ENCODE results near the gene TDRD12.
"Not testable (repeated sequence)": the region's sequence is repeated elsewhere in the genome, so short reads cannot be mapped to it uniquely, and the experiment has no call there.

The TDRD12 gene

GRCh38 chr19:32743447-32743846, 23.9 kb downstream of the TDRD12 start:
- no peak for FAIRE-seq

GRCh38 chr19:32744555-32745325, 25.2 kb downstream of the TDRD12 start:
- TF ChIP-seq CTCF (IDR thresholded peaks at IDR 0.05; ENCODE audit: insufficient read depth, missing control alignments): no peak
- FAIRE-seq (no peak), DNase-seq (ENCODE audit: insufficient read length, low spot score) (no peak)

More at GRCh38 chr19:32743447-32743846, 23.9 kb downstream of the TDRD12 start:
- no peak for DNase-seq (ENCODE audit: insufficient read length, low spot score)
- TF ChIP-seq CTCF (IDR thresholded peaks at IDR 0.05; ENCODE audit: insufficient read depth, missing control alignments): no peak

GRCh38 chr19:32745594-32746251, 26.2 kb downstream of the TDRD12 start:
- not testable (repeated sequence) for FAIRE-seq

GRCh38 chr19:32746631-32747196, 27.1 kb downstream of the TDRD12 start:
- not testable (repeated sequence) for FAIRE-seq; DNase-seq (ENCODE audit: insufficient read length, low spot score)

More at GRCh38 chr19:32745594-32746251, 26.2 kb downstream of the TDRD12 start:
- not testable (repeated sequence) for DNase-seq (ENCODE audit: insufficient read length, low spot score)

GRCh38 chr19:32748497-32748896, 28.9 kb downstream of the TDRD12 start:
- TF ChIP-seq CTCF (IDR thresholded peaks at IDR 0.05; ENCODE audit: insufficient read depth, missing control alignments): peak; percentile 17
- no peak for DNase-seq (ENCODE audit: insufficient read length, low spot score)
- no peak for FAIRE-seq

GRCh38 chr19:32748948-32749347, 29.4 kb downstream of the TDRD12 start:
- FAIRE-seq: no peak
- DNase-seq (ENCODE audit: insufficient read length, low spot score): no peak
- TF ChIP-seq CTCF (IDR thresholded peaks at IDR 0.05; ENCODE audit: insufficient read depth, missing control alignments): no peak

GRCh38 chr19:32749361-32749760, 29.8 kb downstream of the TDRD12 start:
- DNase-seq (ENCODE audit: insufficient read length, low spot score) (no peak), FAIRE-seq (no peak)

More at GRCh38 chr19:32749361-32749760, 29.8 kb downstream of the TDRD12 start:
- no peak for TF ChIP-seq CTCF (IDR thresholded peaks at IDR 0.05; ENCODE audit: insufficient read depth, missing control alignments)

All from D721Med (cell line).